DMS 273 treated with DMSO at 0.1 percent for 48 hours (cell line): ENCODE data around the gene PTPRJ.
"Not testable (repeated sequence)": the region's sequence is repeated elsewhere in the genome, so short reads cannot be mapped to it uniquely, and the experiment has no call there.

ENCODE experiments used
- DNase-seq: peaks from one replicate; lab custom pipeline; 2025; lab: John Stamatoyannopoulos, UW

PTPRJ gene

DNA sequence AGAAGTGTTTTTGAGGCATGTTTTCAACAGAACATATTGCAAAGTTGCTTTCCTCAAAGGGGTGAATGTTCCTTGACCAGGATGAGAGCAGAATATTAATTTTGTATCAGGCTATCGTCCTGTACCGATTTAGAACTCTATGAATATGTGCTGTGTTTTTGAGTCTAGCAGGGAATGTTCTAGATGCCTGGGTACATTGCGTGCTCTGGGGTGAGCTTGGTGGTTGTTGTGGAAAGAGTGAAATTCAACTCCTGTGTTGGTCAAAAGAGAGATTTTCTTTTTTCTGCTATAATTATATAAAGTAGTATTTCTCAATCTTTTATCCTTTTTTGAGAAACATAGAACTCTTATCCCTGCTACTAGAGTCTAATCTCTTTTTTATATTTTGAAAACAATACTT is 185.1 kb downstream of the PTPRJ start:
- no peak for DNase-seq

DNA sequence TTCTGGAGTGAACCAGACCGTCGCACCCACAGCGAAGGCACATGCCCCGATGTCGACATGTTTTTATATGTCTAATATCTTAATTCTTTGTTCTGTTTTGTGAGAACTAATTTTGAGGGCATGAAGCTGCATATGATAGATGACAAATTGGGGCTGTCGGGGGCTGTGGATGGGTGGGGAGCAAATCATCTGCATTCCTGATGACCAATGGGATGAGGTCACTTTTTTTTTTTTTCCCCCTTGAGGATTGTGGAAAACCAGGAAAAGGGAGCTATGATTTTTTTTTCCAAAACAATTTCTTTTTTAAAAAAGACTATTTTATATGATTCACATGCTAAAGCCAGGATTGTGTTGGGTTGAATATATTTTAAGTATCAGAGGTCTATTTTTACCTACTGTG is 187.0 kb downstream of the PTPRJ start:
- DNase-seq, result no peak

DNA sequence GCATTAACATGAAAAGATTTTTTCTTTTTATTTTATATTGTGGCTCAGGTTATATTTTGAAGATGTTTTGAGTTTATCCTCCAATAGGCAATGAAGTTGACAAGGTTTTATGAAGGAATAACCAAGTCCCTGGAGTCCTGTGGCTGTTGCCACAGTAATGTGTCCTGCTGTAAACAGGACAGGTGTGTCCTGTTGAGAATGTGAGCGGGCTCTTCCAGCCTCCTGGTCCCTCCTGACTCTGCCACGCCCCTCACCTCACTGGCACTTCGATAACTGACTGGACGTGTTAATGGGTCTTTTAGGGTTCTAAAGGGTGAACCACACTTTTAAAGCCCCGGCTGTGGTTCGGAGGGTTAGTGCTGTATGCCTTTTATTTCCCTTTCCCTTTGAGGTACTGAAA is 188.5 kb downstream of the PTPRJ start:
- DNase-seq, result no peak

DNA sequence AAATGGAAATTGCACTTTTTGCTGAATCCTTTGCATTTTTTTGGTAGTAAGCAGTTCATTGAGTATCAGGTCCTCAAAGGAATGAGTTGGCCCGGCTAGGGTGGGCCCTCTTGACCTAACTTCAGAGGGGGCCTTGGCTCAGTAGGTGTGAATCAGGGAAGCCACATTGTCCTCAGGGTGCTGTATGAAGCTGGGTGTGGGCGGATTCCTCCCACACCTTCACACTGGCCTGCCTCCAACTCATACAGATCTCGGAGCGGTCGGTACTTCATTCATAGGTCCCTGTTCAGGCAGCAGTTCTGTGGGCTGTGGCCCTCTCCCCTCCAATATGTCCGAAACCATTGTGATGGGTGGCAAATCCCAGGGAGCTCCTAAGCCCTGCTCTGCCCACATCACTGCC is 188.9 kb downstream of the PTPRJ start:
- DNase-seq, result no peak

DNA sequence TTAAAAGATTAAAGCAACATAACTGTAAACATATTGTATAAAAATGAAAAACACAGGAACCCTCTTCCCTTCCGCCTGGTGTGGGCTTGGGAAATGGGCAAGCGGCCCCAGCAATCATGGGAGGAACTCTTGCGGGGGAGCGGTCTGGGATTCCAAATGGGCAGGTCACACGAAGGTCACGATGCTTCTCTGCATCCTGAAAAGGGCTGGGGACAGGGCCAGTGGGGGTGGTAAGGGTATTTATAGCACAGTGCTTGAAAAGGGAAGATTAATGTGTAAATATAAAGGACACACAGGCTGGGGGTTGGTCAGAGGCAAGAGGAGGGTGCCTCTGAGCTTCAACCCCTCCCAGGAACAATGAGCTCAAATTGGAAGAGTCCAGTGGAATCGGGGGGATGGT is 189.4 kb downstream of the PTPRJ start:
- no peak for DNase-seq

DNA sequence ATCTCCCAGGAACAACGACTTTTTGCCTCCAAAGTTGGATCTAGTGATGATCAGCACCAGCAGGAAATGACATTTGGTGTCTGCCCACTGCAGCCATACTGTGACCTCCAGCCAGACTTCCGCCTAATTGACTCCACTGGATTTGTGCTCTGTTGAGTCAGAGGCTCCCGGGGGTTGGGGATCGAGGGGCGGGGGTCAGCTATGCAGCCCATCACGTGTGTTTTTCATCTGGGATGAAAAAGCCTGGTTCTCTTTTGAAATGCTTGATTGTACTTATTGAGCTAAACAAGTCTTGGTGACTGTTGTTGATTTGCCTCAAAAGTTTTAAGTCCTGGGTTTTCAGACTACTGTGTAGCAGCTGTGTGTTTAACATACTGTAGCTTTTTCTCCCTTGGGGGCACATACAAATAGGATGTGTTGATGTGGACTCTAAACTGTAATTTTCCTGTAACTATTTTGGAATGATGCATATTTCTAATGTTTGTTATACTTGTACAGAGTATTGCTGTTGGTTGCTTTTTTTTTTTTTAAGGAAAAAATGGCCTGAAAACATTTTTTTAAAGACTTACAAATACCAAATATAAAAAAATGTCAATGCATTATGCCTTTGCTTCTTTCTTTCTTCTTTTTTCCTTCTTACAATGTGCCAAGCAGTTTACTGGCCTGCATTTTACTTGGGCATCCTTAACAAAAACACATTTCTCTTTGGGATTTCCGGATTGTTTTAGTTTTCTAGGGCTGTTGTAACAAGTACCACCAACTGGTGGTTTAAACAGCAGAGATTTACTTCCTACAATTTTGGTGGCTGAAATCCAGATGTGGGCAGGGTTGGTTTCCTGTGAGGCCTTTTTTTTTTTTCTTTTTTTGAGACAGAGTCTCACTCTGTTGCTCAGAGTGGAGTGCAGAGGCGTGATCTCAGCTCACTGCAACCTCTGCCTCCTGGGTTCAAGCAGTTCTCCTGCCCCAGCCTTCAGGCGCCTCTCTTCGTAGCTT is 190.2 kb downstream of the PTPRJ start:
- DNase-seq, result no peak

DNA sequence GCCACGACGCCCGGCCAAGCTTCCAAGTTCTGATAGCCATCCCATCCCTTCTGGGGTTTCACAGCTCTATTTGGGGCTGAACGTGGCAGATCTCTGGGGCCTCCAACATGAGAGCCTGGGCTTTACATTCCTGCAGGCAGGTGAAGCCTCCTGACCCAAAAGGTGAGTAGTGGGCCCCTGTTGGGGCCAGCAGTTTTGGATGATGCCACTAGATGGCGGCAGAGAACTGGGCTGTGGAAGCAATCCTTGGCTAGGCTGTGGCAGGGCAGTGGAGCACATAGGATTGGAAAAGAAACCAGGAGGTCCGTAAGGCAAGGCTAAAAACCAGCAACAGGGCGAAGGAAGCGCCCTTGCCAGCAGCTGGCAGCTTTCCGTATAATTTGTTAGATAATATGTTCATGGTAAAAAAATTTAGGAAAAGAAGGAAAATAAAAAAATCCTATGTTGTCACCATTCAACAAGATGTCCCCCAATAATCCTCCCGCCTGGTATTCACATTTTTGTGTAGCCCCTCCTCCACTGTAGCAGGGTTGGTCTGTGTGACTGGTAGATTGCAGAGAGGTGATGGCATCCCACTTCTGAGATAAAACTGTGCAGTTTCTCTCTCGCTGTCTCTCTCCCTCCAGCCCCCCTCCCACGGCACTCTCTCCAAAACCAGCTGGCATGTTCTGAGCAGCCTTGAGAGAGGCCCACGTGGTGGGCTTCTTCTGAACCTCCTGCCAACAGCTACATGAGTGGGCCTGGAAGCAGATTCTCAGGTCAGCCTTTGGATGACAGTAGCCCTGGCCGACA is 192.7 kb downstream of the PTPRJ start:
- no peak for DNase-seq

DNA sequence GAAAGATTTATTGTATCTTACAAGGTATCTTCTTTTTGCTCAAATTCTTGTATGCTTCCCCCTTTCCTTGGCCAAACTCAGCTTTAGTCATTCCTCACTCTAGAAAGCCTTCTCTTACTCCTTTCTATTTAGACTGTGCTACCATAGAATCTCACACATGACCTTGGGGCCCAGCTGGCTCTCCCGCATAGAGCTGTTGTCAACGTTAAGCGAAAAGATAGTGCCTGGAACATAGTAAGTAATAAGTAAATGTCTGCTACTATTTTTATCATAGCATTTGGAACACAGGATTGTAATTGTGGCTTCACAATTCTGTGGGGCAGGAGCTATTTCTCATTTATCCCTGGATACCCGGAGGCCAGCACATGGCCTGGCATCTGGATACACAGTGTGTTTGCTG is 197.3 kb downstream of the PTPRJ start:
- no peak for DNase-seq

DNA sequence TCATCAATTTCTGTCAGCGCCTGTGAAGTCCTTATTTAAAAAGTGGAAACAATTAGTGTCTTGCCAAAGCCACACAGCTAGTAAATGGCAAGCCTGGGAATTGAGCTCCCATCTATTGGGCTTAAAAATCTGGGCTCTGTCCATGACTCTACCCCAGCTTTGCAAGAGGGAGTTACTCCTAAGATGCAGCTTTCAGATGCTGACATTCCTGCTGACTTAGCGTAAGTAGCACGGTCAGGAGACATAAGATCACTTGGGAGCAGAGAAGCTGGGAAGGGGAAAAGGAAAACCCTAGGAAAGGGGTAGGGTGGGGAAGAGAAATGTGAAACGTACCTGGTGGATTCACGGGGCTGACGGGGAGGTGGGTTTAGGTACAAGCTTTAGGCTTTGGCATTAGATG is 200.3 kb downstream of the PTPRJ start:
- DNase-seq, result no peak

DNA sequence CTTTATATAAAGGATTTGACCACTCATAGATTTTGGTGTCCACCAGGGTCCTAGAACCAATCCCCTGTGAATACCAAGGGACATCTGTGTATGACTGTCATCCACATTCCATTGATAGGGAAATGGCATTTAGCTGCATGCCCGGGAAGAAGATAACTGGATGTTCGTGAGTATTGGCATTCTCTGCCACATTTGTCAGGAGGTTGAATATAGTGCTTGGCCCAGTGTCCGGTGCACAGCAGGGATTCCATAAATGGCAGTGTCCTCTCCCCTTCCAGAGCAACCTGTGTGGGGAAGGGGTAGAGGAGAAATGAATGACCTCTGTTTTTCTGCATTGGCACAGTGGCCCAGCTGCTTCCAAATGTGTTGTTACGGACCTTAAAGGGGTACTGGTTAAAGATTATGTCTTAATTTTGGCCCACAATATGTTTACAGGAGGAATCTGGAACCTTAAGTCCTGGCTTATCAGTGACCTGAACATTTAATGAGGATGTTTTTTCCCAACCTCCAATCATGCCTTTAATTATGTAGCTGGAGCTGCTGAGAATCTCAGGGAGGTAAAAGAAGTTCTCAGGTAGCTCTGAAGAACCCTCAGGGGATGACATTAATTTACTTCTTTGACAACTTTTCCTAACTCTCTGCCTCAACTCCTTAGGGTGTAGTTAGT is 202.6 kb downstream of the PTPRJ start:
- DNase-seq, result no peak

DNA sequence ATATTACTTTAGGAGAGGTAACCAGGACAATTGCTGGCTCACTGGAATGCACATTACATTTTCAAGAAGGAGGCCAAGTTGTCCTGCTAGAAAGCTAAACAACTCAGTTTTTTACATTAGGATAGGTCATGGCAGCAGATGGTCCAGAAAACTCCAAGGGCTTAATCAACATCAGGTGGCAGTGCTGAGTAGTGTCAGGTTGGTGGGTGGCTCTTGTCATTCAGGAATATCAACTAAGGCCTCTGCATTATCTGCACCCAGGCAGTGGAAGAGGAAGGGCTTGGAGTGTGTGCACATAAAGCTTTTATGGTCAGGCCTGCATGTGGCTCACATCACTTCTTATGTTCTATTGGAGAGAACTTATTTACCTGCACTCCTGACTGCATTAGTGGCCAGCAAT is 204.1 kb downstream of the PTPRJ start:
- DNase-seq, result no peak

DNA sequence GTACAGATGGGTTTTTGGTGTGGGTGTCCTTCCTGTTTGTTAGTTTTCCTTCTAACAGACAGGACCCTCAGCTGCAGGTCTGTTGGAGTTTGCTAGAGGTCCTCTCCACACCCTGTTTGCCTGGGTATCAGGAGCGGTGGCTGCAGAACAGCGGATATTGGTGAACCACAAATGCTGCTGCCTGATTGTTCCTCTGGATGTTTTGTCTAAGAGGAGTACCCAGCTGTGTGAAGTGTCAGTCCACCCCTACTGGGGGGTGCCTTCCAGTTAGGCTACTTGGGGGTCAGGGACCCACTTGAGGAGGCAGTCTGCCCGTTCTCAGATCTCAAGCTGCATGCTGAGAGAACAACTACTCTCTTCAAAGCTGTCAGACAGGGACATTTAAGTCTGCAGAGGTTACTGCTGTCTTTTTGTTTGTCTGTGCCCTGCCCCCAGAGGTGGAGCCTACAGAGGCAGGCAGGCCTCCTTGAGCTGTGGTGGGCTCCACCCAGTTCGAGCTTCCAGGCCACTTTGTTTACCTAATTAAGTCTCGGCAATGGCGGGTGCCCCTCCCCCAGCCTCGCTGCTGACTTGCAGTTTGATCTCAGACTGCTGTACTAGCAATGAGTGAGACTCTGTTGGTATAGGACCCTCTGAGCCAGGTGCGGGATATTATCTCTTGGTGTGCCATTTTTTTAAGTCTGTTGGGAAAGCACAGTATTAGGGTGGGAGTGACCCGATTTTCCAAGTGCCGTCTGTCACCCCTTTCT is 210.7 kb downstream of the PTPRJ start:
- not testable (repeated sequence) for DNase-seq

DNA sequence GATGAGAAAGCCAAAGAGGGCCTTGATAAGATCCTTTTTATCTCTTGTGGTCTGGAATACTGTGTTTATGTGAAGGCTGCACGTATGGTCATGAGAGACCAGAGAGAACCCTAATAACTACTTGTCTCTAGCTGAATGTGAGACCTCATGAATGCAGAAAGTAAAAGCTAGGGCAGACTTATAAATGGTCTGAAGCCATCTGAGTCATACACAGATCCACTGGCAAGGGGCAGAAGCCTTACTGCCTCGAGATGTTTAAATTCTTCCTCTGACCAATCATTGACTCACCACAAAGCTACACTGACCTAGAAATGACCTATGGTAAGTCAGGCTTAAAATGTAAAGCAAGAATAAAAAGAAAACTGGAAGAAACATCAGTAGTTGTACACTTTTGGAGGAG is 213.5 kb downstream of the PTPRJ start:
- DNase-seq, result no peak

DNA sequence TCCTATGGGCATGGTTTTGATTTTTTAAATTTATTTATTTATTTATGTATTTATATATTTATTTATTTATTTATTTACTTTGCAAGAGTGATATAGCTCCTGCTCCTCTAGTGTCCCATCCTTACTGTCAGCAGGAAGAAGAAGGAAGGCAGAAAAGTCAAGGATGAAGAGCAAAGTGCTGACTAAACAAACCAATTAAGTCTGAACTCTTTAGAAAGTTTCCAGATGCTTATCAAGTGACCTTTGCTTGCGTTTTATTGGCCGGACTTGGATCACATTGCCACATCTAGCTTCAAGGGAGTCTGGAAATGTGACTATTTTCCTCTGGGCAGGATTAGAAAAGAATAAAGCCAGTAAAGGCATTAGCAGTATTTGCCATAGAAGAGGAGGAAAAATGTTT is 227.5 kb downstream of the PTPRJ start:
- no peak for DNase-seq

DNA sequence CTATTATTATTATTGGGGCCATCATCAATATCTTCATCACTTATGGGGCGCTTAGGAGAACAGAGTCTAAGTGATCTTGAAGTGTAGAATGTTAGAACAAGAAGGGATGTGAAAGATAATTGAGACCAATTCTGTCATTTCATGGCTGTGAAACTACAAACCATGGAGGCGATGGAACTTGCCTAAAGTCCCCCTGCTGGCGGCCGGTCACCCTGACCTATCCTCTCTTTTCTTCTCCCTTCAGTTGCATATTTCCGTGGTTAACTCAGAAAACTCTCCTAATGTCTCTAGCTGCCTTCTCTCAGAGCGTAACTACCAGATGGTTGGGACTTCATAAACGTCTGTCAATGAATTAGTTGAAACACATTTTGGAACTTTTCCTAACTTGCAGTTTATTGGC is 229.7 kb downstream of the PTPRJ start:
- no peak for DNase-seq

DNA sequence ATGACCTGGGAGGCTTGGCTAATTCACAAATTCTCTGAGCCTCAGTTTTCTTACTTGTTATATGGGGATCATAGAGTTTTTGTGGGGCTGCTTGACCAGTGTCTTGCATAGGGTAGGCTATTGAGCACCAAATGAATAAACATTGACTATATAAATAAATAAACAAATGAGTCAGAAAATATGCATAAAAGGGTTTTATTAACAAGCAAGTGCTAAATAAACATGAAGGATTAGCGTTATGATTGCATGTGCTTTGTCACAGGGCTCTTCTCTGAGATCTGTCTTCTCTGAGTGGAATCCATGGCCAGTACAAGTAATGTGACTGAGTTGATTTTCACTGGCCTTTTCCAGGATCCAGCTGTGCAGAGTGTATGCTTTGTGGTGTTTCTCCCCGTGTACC is 236.2 kb downstream of the PTPRJ start, which contains the start of gene OR4B1:
OR4B1 (plus strand) TSS at position 301 of the 400 bp plus-strand sequence; CDS start at position 301, 0 bp downstream.
- DNase-seq, result no peak
